ENCODE measurements around the gene TMEM106A.
"Not testable (repeated sequence)": the region's sequence is repeated elsewhere in the genome, so short reads cannot be mapped to it uniquely, and the experiment has no call there.

The TMEM106A gene

GRCh38 chr17:43216369-43216761 is 4.7 kb downstream of the TMEM106A start:
- no peak for DNase-seq

DNA sequence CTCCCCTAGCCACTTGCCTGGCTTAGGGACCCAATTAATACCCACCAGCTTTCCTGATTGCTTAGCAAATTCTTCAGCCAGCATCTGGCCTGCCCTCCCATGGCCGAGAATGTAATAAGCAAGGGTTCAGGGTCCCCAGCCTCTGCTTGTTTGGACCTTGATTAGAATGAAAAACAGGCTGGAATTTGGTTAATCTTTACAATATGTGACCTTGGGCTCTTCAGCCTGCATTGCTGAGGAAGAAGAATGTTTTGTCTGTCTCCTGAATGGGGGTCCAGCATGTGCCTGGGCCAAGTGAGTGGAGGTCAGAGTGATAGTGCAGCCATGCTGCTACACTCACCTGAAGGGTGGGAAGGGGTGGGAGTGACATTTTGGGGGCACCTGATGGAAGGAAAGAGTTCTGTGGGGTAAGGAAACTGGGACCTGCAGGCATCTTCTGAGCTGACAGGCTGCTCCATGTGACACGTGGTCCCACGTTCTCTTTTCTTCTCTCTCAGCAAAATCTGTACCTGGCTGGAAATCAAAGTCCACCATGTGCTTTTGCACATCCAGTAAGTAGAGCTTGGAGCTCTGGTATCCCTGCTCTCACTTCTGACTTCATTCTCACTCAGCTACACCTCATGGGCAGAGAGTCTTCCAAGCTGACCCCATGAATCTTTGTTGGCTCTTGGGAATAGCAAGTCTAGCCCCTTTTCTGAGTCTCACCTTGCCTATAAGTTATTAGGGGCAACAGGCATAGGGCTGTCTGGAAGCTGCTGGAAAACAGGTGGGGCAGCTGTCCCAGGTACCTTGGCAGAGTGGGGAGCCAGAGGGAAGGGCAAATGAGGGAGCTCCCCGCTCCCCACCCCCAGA is 5.3 kb downstream of the TMEM106A start:
- no peak for DNase-seq

- DNase-seq = no peak
Observed at GRCh38 chr17:43217614-43218087, 6.0 kb downstream of the TMEM106A start.

GRCh38 chr17:43219001-43219400 is 7.3 kb downstream of the TMEM106A start:
- no peak for DNase-seq

- DNase-seq = no peak
Observed at GRCh38 chr17:43219746-43220380, 8.2 kb downstream of the TMEM106A start.

- DNase-seq = no peak
Observed at GRCh38 chr17:43220511-43221125, 8.9 kb downstream of the TMEM106A start.

DNA sequence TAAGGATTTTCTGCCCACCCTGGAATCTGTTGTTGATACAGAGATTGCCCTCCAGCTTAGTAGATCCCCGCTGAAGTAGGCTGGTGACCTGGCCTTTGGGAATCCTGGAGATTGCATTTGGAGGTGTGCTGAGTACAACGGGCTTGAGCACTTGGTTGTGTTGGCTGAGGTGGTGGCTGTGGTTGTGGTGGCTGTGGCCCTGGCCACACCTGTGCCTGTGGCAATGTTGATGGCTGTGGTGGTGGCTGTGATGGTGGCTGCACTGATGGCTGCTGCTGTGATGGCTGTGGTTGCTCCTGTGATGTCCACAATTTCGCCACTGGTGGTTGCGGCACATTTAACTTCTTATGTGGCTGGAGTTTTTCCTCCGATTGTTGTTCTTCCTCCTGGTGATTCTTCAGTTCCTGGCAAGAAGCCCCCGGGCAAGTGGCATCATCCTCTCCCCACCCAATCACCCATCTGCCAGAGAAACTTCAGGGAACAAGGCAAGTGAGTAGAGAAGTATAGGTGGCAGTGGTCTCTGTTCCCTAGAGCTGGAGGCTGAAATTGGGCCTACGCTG is 12.6 kb downstream of the TMEM106A start:
- DNase-seq = no peak

GRCh38 chr17:43226393-43226792 is 14.7 kb downstream of the TMEM106A start:
- DNase-seq = no peak

DNA sequence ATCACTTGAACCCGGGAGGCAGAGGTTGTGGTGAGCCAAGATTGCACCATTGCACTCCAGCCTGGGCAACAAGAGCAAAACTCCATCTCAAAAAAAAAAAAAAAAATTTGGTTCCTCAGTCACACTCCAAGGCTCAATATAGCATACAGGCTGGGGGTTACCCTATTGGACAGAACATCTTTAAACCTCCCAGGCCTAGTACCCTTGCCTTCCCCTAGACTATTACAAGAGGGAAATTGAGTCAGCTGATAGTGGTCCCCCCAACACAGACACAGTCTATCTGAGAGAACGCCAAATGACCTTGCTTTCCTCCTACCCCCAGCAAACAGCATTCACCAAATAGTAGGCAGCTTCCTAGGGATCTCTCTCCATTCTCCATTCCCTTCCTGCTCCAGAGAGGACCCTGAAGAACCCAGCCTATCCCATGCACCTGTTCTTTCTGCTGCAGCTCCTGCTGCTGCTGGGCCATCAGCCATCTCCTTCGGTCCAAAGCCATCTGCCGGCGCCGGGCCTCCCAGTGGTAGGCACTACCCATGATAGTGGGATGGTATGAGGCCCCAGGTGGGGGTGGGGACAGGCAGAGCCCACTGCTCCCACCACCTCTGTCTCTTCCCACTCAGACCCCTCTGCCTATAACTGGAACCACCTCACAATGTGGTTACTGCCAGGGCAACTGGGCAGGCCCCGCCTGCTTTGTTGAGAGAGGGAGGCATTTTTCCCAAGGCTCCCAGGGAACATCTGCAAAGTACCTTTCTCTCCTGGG is 16.5 kb downstream of the TMEM106A start, which contains the start of gene CCDC200:
Gene CCDC200, minus strand, starts transcription at position 604 of the 763 bp plus-strand sequence. Its CDS starts 69 bp downstream, at position 535.
- DNase-seq = not testable (repeated sequence)

- not testable (repeated sequence) for DNase-seq
Observed at GRCh38 chr17:43231205-43232020, 19.7 kb downstream of the TMEM106A start.

DNA sequence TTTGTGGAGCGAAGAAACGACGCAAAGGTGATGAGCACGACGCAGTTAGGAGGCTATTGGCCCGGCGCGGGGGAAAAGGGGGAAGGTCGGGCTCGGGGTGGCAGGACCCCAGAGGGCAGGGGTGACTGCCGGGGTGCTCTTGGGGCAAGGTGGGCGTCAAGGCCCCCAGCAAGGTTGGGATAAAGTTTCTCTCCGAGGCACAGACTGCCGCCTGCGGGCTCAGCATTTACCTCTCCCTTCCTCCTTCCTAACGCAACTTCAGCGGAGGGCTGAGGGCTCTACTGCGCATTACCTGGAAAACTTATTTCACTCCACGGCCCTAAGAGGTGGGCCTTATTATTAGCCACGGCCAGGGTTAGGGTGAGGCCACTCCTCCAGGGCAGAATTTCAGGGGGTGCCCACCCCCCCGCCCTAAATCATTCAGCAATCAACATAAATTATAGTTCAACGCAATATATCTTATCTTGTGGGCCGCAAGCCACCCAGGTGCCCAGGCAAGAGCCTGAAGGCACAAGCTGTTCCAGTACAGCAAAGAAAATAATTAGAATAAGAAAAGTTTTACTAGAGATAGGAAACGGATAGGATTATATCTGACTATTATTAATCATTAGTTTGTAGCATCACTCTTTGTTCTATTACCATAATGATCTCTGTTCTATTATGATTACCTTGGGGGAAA is 20.5 kb downstream of the TMEM106A start:
- DNase-seq = peak in 1 of 2 donors; percentile 23

- not testable (repeated sequence) for DNase-seq
Observed at GRCh38 chr17:43233263-43233662, 21.6 kb downstream of the TMEM106A start.

DNA sequence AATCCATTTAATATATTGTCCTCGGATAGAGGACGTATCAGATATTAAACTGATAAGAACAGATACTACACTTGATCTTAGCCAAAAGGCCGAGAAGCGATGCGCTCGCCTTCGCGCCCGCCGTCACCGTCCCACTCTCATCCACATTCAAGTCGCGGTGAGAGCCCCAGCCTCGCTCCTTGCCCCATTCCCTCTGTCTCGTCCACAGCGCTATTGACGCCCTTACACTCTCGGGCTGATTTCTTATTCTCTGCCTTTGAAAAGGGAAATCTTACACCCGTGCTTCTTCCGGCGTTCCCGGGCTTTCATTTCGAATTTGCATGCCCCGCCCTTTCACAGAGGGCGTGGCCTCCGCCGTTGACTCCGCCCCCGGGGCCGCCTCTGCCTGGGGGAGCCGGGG is 22.2 kb downstream of the TMEM106A start, which contains the start of gene RNU2-1:
Gene RNU2-1, minus strand, starts transcription at position 101 of the 400 bp plus-strand sequence.
- DNase-seq = not testable (repeated sequence)

- DNase-seq = not testable (repeated sequence)
Observed at GRCh38 chr17:43239597-43239996, 27.9 kb downstream of the TMEM106A start.

DNA sequence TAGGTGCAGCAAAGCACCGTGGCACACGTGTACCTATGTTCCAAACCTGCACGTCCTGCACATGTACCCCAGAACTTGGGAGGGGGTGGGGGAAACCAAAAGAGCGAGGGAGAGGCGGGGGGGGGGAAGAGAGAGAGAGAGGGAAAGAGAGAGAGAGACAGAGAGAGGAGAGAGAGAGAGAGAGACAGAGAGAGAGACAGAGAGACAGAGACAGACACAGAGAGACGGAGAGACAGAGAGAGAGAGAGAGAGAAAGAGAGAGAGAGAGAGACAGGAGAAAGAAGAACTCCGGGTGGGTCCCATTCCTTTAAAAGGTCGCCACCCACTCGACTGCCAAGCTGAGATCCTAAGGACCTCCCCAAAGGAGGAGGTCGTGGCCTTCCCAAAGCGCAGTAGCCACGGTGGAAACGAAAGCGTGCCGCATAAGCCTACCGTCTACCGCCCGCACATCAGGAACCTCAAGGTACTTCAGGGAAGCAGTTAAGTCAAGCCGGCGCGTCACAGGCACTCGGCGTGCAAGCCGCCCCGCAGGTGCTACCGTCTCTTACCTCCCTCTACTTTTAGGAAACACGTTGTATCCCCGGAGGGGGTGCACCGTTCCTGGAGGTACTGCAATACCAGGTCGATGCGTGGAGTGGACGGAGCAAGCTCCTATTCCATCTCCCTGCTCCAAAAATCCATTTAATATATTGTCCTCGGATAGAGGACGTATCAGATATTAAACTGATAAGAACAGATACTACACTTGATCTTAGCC is 29.1 kb downstream of the TMEM106A start:
- DNase-seq = not testable (repeated sequence)

GRCh38 chr17:43246456-43246855 is 34.8 kb downstream of the TMEM106A start:
- DNase-seq = not testable (repeated sequence)
